CD14-positive monocyte (primary cell): ENCODE results near the gene MUC20. TPM values are rescaled to one million over a fixed set of nuclear protein-coding genes. Genes with fewer than 3 reads are reported as not detected.

Experiments used
- DNase-seq, 3 donors: peaks; one replicate each; pipeline ENCODE4 v3.0.0-alpha.2; 2011 to 2022
- H2AFZ ChIP-seq: 2 replicates; pipeline ENCODE4 v1.6.0; 2012; ENCODE audit warnings: mild to moderate bottlenecking, low read depth, low read length, inconsistent platforms; ENCODE audit not compliant: insufficient read depth, poor library complexity, severe bottlenecking
- H3K27ac ChIP-seq, 2 donors: 1 replicate in 1 of 2; 2 replicates in 1 of 2; pipeline ENCODE4 v1.5.1; 2012 to 2013; ENCODE audit warnings: low read length in 2 of 2, control low read depth in 1 of 2, inconsistent platforms in 1 of 2, low read depth in 1 of 2, mild to moderate bottlenecking in 1 of 2
- H3K27me3 ChIP-seq, 2 donors: one replicate each; pipeline versions ENCODE4 v1.6.0 to v1.6.1; 2011 to 2013; ENCODE audit warnings: low read length in 2 of 2; ENCODE audit not compliant: control insufficient read depth in 2 of 2, insufficient read depth in 2 of 2
- H3K36me3 ChIP-seq, 2 donors: replicated peaks in 1 of 2; 1 replicate in 1 of 2; 2 replicates in 1 of 2; pipeline versions ENCODE4 v1.5.1 to v1.6.1; 2012 to 2013; ENCODE audit warnings: low read length in 2 of 2, control low read depth in 1 of 2, inconsistent platforms in 1 of 2, mild to moderate bottlenecking in 1 of 2; ENCODE audit not compliant: insufficient read depth in 2 of 2, control insufficient read depth in 1 of 2
- H3K4me1 ChIP-seq, 2 donors: 1 replicate in 1 of 2; 2 replicates in 1 of 2; pipeline versions ENCODE4 v1.5.1 to v1.6.1; 2012 to 2013; ENCODE audit warnings: low read length in 2 of 2, control low read depth in 1 of 2, inconsistent platforms in 1 of 2, mild to moderate bottlenecking in 1 of 2, moderate library complexity in 1 of 2; ENCODE audit not compliant: insufficient read depth in 2 of 2, control insufficient read depth in 1 of 2
- H3K4me2 ChIP-seq: replicated peaks from 2 replicates; pipeline ENCODE3; 2012; ENCODE audit warnings: low read length, moderate library complexity, mild to moderate bottlenecking; ENCODE audit not compliant: poor library complexity, severe bottlenecking; ENCODE audit errors: extremely low read depth
- H3K4me3 ChIP-seq, 3 experiments: fragments of 200-600 bp in 1 of 3; sonication (generic) in 1 of 3; replicated peaks in 1 of 3; 1 replicate in 2 of 3; 2 replicates in 1 of 3; pipeline ENCODE4 v1.5.1; 2011 to 2013; ENCODE audit warnings: low read length in 3 of 3, mild to moderate bottlenecking in 3 of 3, control low read depth in 2 of 3, low read depth in 2 of 3, inconsistent platforms in 1 of 3, moderate library complexity in 1 of 3
- H3K79me2 ChIP-seq: 2 replicates; pipeline ENCODE4 v1.6.0; 2012; ENCODE audit warnings: mild to moderate bottlenecking, control low read depth, inconsistent platforms, low read length, moderate library complexity; ENCODE audit not compliant: insufficient read depth
- H3K9ac ChIP-seq: 2 replicates; pipeline ENCODE4 v1.6.0; 2017; ENCODE audit warnings: low read length, mild to moderate bottlenecking; ENCODE audit not compliant: insufficient read depth, poor library complexity, severe bottlenecking
- H3K9me3 ChIP-seq, 2 donors: replicated peaks in 1 of 2; 1 replicate in 1 of 2; 2 replicates in 1 of 2; pipeline versions ENCODE4 v1.5.1 to v1.6.1; 2012 to 2013; ENCODE audit warnings: low read length in 2 of 2, control low read depth in 1 of 2; ENCODE audit not compliant: control insufficient read depth in 1 of 2, insufficient read depth in 1 of 2
- H4K20me1 ChIP-seq: 2 replicates; pipeline ENCODE4 v1.6.0; 2012; ENCODE audit warnings: mild to moderate bottlenecking, low read length, control low read depth, moderate library complexity; ENCODE audit not compliant: insufficient read depth
- H3K27ac Mint-ChIP-seq, 7 donors: one replicate each; pipeline ENCODE4 v1.8.0; 2020; ENCODE audit warnings: mild to moderate bottlenecking in 7 of 7, mixed read lengths in 7 of 7, moderate library complexity in 6 of 7, inconsistent platforms in 2 of 7
- H3K27me3 Mint-ChIP-seq, 3 donors: one replicate each; pipeline ENCODE4 v1.8.0; 2021 to 2022; ENCODE audit warnings: low read depth in 3 of 3, mild to moderate bottlenecking in 3 of 3, mixed read lengths in 3 of 3, moderate library complexity in 3 of 3, inconsistent platforms in 1 of 3
- H3K36me3 Mint-ChIP-seq, 2 donors: one replicate each; pipeline ENCODE4 v1.8.0; 2020; ENCODE audit warnings: mixed read lengths in 2 of 2, inconsistent platforms in 1 of 2, mild to moderate bottlenecking in 1 of 2
- H3K4me1 Mint-ChIP-seq: one replicate; pipeline ENCODE4 v1.8.0; 2020; ENCODE audit warnings: mild to moderate bottlenecking, mixed read lengths
- H3K4me3 Mint-ChIP-seq, 2 donors: one replicate each; pipeline ENCODE4 v1.8.0; 2020; ENCODE audit warnings: mild to moderate bottlenecking in 2 of 2, mixed read lengths in 2 of 2, moderate library complexity in 1 of 2
- H3K9me3 Mint-ChIP-seq, 7 donors: one replicate each; pipeline ENCODE4 v1.8.0; 2020 to 2022; ENCODE audit warnings: mixed read lengths in 7 of 7, mild to moderate bottlenecking in 6 of 7, moderate library complexity in 6 of 7, inconsistent platforms in 2 of 7
- CTCF ChIP-seq: fragments of 200-600 bp; IDR thresholded peaks from one replicate; pipeline ENCODE4 v1.8.0; 2022; ENCODE audit warnings: antibody characterized with exemption, mild to moderate bottlenecking
- WGBS: methylation state at CpG from one replicate; pipeline ENCODE4 v1.1.5; 2013; ENCODE audit warnings: missing lambda C conversion rate; ENCODE audit not compliant: insufficient coverage; 5-methylcytosine and 5-hydroxymethylcytosine counted together
- intact Hi-C, 2 donors: fragments of 100-400 bp; cut with micrococcal nuclease; formaldehyde crosslinking; loops; one replicate each; pipeline versions ENCODE4 v1.15.0 to v1.15.1; 2023
- polyA plus RNA-seq, 3 donors: library from polyadenylated mRNA; depleted of rRNA in 1 of 3; unstranded in 2 of 3; stranded (reverse) in 1 of 3; fragments of 300-500 nt in 2 of 3; fragments of >200 nt in 1 of 3; fragmentation: Illumina TruSeq in 2 of 3; gene quantifications; 1 replicate in 2 of 3; 2 replicates in 1 of 3; pipeline ENCODE4 v1.2.3, GENCODE V29; 2012 to 2021

The MUC20 gene
- polyA plus RNA-seq, 3 donors, result 5.4 TPM; not detected in 2

- peaks cover 14 to 20% of the 10 kb centered on the region in 2 donors for H3K27me3 ChIP-seq
- H3K9me3 Mint-ChIP-seq, result peaks cover 0 to 10% (median 3%) of the 10 kb centered on the region in 7 donors
- DNase-seq, result no peak
- H3K4me1 ChIP-seq, result no peaks in the 10 kb centered on the region
- H3K4me3 ChIP-seq, result no peak overlapping the region
- no peaks in the 10 kb centered on the region for H4K20me1 ChIP-seq
- H3K9me3 ChIP-seq, result no peaks in the 10 kb centered on the region
- no peak overlapping the region for H3K27ac Mint-ChIP-seq
- H3K36me3 Mint-ChIP-seq, result no peaks in the 10 kb centered on the region
- no peak for TF ChIP-seq CTCF
- peaks cover 30 to 66% (median 39%) of the 10 kb centered on the region in 3 donors for H3K27me3 Mint-ChIP-seq
- H2AFZ ChIP-seq, result no peak overlapping the region
- intact Hi-C loops, result no loop called here
- peak overlapping the region in 1 of 2 donors; percentile 63 for H3K4me3 Mint-ChIP-seq
- H3K4me1 Mint-ChIP-seq, result no peaks in the 10 kb centered on the region
- H3K4me2 ChIP-seq, result no peak overlapping the region
- WGBS, result 62% methylated on average over 37 of the region's 43 CpGs
- H3K36me3 ChIP-seq, result no peaks in the 10 kb centered on the region
- no peak overlapping the region for H3K9ac ChIP-seq
- H3K79me2 ChIP-seq, result no peaks in the 10 kb centered on the region
- no peak overlapping the region for H3K27ac ChIP-seq
Measured at GRCh38 chr3:195762611-195763010, 41.8 kb downstream of the MUC20 start.

- Histone ChIP-seq H3K9me3 (no peaks in the 10 kb centered on the region), H2AFZ (no peak overlapping the region), H3K4me1 (no peaks in the 10 kb centered on the region), H3K4me2 (no peak overlapping the region), H3K36me3 (no peaks in the 10 kb centered on the region), H3K79me2 (no peaks in the 10 kb centered on the region), H3K4me3 (no peak overlapping the region), H3K27me3 (peaks cover 14 to 15% of the 10 kb centered on the region in 2 donors), H3K9ac (no peak overlapping the region), H3K27ac (no peak overlapping the region), H4K20me1 (no peaks in the 10 kb centered on the region)
- Mint-ChIP-seq H3K4me3 (peak overlapping the region in 1 of 2 donors; percentile 55), H3K27ac (no peak overlapping the region), H3K9me3 (peaks cover 0 to 13% (median 3%) of the 10 kb centered on the region in 7 donors), H3K36me3 (no peaks in the 10 kb centered on the region), H3K4me1 (no peaks in the 10 kb centered on the region), H3K27me3 (peaks cover 25 to 59% (median 41%) of the 10 kb centered on the region in 3 donors)
- WGBS, result 65% methylated on average over 24 of the region's 28 CpGs
- no peak for TF ChIP-seq CTCF
- DNase-seq, result no peak
- intact Hi-C loops, result no loop called here
Measured at GRCh38 chr3:195763076-195763830, 42.5 kb downstream of the MUC20 start.
